ENCODE measurements around the gene LIPK.

- TF ChIP-seq POLR2A (IDR thresholded peaks at IDR 0.05; ENCODE audit: low read length) (no peak), GATA1 (IDR thresholded peaks at IDR 0.05; ENCODE audit: low read depth, low read length) (no peak)
Measured at GRCh38 chr10:88781206-88781605, 75.2 kb downstream of the LIPK start.
